Large intestine (tissue), 3 donors: ENCODE measurements around the gene FANCL. TPM values are rescaled to one million over a fixed set of nuclear protein-coding genes. Genes with fewer than 3 reads are reported as not detected.
"Not testable (repeated sequence)": the region's sequence is repeated elsewhere in the genome, so short reads cannot be mapped to it uniquely, and the experiment has no call there.

Experiments
- DNase-seq, 2 donors: peaks; one replicate each; pipeline versions ENCODE4 v3.0.0 to v3.0.0-alpha.2; 2013
- H3K27ac ChIP-seq: one replicate; pipeline ENCODE4 v1.5.1; 2013; ENCODE audit warnings: low read length
- H3K27me3 ChIP-seq: 2 replicates; pipeline ENCODE4 v1.6.1; 2013; ENCODE audit warnings: low read length; ENCODE audit not compliant: control insufficient read depth, insufficient read depth
- H3K36me3 ChIP-seq: 2 replicates; pipeline ENCODE4 v1.6.1; 2013; ENCODE audit warnings: low read length; ENCODE audit not compliant: control insufficient read depth, insufficient read depth
- H3K4me1 ChIP-seq: one replicate; pipeline ENCODE4 v1.6.1; 2013; ENCODE audit warnings: low read length; ENCODE audit not compliant: control insufficient read depth, insufficient read depth
- H3K4me3 ChIP-seq: one replicate; pipeline ENCODE4 v1.5.1; 2013; ENCODE audit warnings: low read length
- H3K9me3 ChIP-seq: one replicate; pipeline ENCODE4 v1.6.1; 2013; ENCODE audit warnings: mild to moderate bottlenecking, low read depth, low read length, moderate library complexity; ENCODE audit not compliant: control insufficient read depth
- WGBS: methylation state at CpG from one replicate; pipeline ENCODE4 v1.1.5; 2013; ENCODE audit warnings: low lambda C conversion rate; ENCODE audit not compliant: insufficient coverage; 5-methylcytosine and 5-hydroxymethylcytosine counted together
- polyA plus RNA-seq: library from polyadenylated mRNA; unstranded; fragments of 120-200 nt; gene quantifications from one replicate; pipeline ENCODE4 v1.2.1, GENCODE V29; 2013

FANCL gene
- polyA plus RNA-seq, 1 donor: 49.4 TPM

GRCh38 chr2:58251331-58252201, 10.4 kb upstream of the FANCL start:
- not testable (repeated sequence) for DNase-seq, H3K27ac ChIP-seq, H3K27me3 ChIP-seq, H3K9me3 ChIP-seq, H3K4me1 ChIP-seq, H3K4me3 ChIP-seq, H3K36me3 ChIP-seq
- WGBS: 100% methylated on average over 1 of the region's 43 CpGs

GRCh38 chr2:58241546-58241864, 380 bp upstream of the FANCL start:
- no peak for DNase-seq
- Histone ChIP-seq H3K36me3 (no peaks in the 10 kb centered on the region), H3K4me3 (peak overlapping the region; percentile 83), H3K9me3 (no peaks in the 10 kb centered on the region), H3K27ac (peak overlapping the region; percentile 92), H3K4me1 (no peaks in the 10 kb centered on the region), H3K27me3 (peaks cover 8% of the 10 kb centered on the region)
- 33% methylated on average over 1 of the region's 2 CpGs for WGBS

GRCh38 chr2:58239243-58239925, 1.7 kb downstream of the FANCL start:
- no peaks in the 10 kb centered on the region for H3K4me1 ChIP-seq
- 100% methylated on average over 1 of the region's 3 CpGs for WGBS
- H3K36me3 ChIP-seq: no peaks in the 10 kb centered on the region
- no peak overlapping the region for H3K27ac ChIP-seq
- H3K4me3 ChIP-seq: no peak overlapping the region
- H3K27me3 ChIP-seq: no peaks in the 10 kb centered on the region
- DNase-seq: no peak
- H3K9me3 ChIP-seq: no peaks in the 10 kb centered on the region

- Histone ChIP-seq H3K9me3 (no peaks in the 10 kb centered on the region), H3K4me3 (no peak overlapping the region), H3K4me1 (no peaks in the 10 kb centered on the region), H3K27ac (no peak overlapping the region), H3K27me3 (no peaks in the 10 kb centered on the region), H3K36me3 (no peaks in the 10 kb centered on the region)
- DNase-seq: no peak
These were observed 3.4 kb downstream of the FANCL start for GRCh38 chr2:58237741-58238140.

GRCh38 chr2:58235984-58236383, 5.1 kb downstream of the FANCL start:
- H3K4me1 ChIP-seq: no peaks in the 10 kb centered on the region
- H3K36me3 ChIP-seq: no peaks in the 10 kb centered on the region
- no peaks in the 10 kb centered on the region for H3K27me3 ChIP-seq
- DNase-seq: no peak
- no peak overlapping the region for H3K27ac ChIP-seq
- no peaks in the 10 kb centered on the region for H3K9me3 ChIP-seq
- WGBS: 100% methylated on average over 2 of the region's 2 CpGs
- no peak overlapping the region for H3K4me3 ChIP-seq

- Histone ChIP-seq H3K4me3 (no peak overlapping the region), H3K9me3 (no peaks in the 10 kb centered on the region), H3K27ac (no peak overlapping the region), H3K27me3 (no peaks in the 10 kb centered on the region), H3K36me3 (no peaks in the 10 kb centered on the region), H3K4me1 (no peaks in the 10 kb centered on the region)
- no CpG with 5 or more reads among the region's 3 CpGs for WGBS
- DNase-seq: peak in 1 of 2 donors; percentile 13
These were observed 6.0 kb downstream of the FANCL start for GRCh38 chr2:58235170-58235569.

- WGBS: no CpG with 5 or more reads among the region's 1 CpG
- H3K4me3 ChIP-seq: no peak overlapping the region
- no peaks in the 10 kb centered on the region for H3K27me3 ChIP-seq
- no peaks in the 10 kb centered on the region for H3K4me1 ChIP-seq
- peaks cover 7% of the 10 kb centered on the region for H3K36me3 ChIP-seq
- no peaks in the 10 kb centered on the region for H3K9me3 ChIP-seq
- no peak for DNase-seq
- H3K27ac ChIP-seq: no peak overlapping the region
These were observed 12.8 kb downstream of the FANCL start for GRCh38 chr2:58228299-58228698.

GRCh38 chr2:58227171-58227917, 13.8 kb downstream of the FANCL start:
- Histone ChIP-seq H3K4me1 (no peaks in the 10 kb centered on the region), H3K9me3 (no peaks in the 10 kb centered on the region), H3K27ac (no peak overlapping the region), H3K27me3 (no peaks in the 10 kb centered on the region), H3K36me3 (peaks cover 7% of the 10 kb centered on the region), H3K4me3 (no peak overlapping the region)
- no CpG with 5 or more reads among the region's 16 CpGs for WGBS
- DNase-seq: no peak

- H3K36me3 ChIP-seq: peaks cover 3% of the 10 kb centered on the region
- H3K4me3 ChIP-seq: no peak overlapping the region
- H3K27ac ChIP-seq: no peak overlapping the region
- no peak for DNase-seq
- H3K4me1 ChIP-seq: no peaks in the 10 kb centered on the region
- no peaks in the 10 kb centered on the region for H3K9me3 ChIP-seq
- WGBS: 39% methylated on average over 2 of the region's 2 CpGs
- H3K27me3 ChIP-seq: no peaks in the 10 kb centered on the region
These were observed 19.2 kb downstream of the FANCL start for GRCh38 chr2:58221909-58222308.

- no peak for DNase-seq
- H3K36me3 ChIP-seq: peaks cover 39% of the 10 kb centered on the region
- WGBS: 57% methylated on average over 1 of the region's 1 CpG
- H3K4me1 ChIP-seq: no peaks in the 10 kb centered on the region
- H3K4me3 ChIP-seq: no peak overlapping the region
- no peaks in the 10 kb centered on the region for H3K27me3 ChIP-seq
- peaks cover 7% of the 10 kb centered on the region for H3K9me3 ChIP-seq
- H3K27ac ChIP-seq: no peak overlapping the region
These were observed 25.7 kb downstream of the FANCL start for GRCh38 chr2:58215429-58215828.
